Thoracic aorta (tissue), 2 donors: ENCODE measurements around the gene F8A1. TPM values are rescaled to one million over a fixed set of nuclear protein-coding genes. Genes with fewer than 3 reads are reported as not detected.
"Not testable (repeated sequence)": the region's sequence is repeated elsewhere in the genome, so short reads cannot be mapped to it uniquely, and the experiment has no call there.

ENCODE experiments used
- ATAC-seq: fragments of 150-250 bp; one replicate; pipeline ENCODE4 v1.8.0; 2017; ENCODE audit warnings: low read depth; ENCODE audit not compliant: insufficient number of reproducible peaks, low FRiP score
- DNase-seq: peaks from one replicate; pipeline ENCODE4 v3.0.0-alpha.2; 2020; ENCODE audit warnings: low spot score
- H3K27ac ChIP-seq, 2 donors: fragments of 200-600 bp; sonication (generic); 1 replicate in 1 of 2; 2 replicates in 1 of 2; pipeline ENCODE4 v1.5.1; 2016; ENCODE audit warnings: mild to moderate bottlenecking in 2 of 2, moderate library complexity in 2 of 2
- H3K27me3 ChIP-seq: fragments of 200-600 bp; sonication (generic); replicated peaks from 2 replicates; pipeline ENCODE4 v1.6.0; 2016; ENCODE audit warnings: mild to moderate bottlenecking; ENCODE audit not compliant: insufficient read depth
- H3K36me3 ChIP-seq: fragments of 200-600 bp; sonication (generic); one replicate; pipeline ENCODE4 v1.5.1; 2016
- H3K4me1 ChIP-seq, 2 donors: fragments of 200-600 bp; sonication (generic); 1 replicate in 1 of 2; 2 replicates in 1 of 2; pipeline versions ENCODE4 v1.5.1 to v1.6.0; 2016; ENCODE audit warnings: low read depth in 2 of 2, mild to moderate bottlenecking in 1 of 2; ENCODE audit not compliant: control insufficient read depth in 1 of 2
- H3K4me3 ChIP-seq: fragments of 200-600 bp; sonication (generic); 2 replicates; pipeline ENCODE4 v1.5.1; 2016; ENCODE audit warnings: mild to moderate bottlenecking
- H3K9me3 ChIP-seq: fragments of 200-600 bp; sonication (generic); 2 replicates; pipeline ENCODE4 v1.5.1; 2016
- total RNA-seq, 2 donors: library from RNA; depleted of rRNA; stranded (reverse); fragments of >200 nt; gene quantifications; one replicate each; pipeline versions ENCODE4 v1.1.0 to v1.2.3, GENCODE V29; 2016
- TF ChIP-seq, protein P1 (sequence below): fragments of 200-600 bp; sonication (generic); IDR thresholded peaks from one replicate; pipeline ENCODE4 v1.5.1; 2019; ENCODE audit warnings: antibody characterized with exemption

Gene F8A1
- total RNA-seq, 2 donors from 2014 or later, result 2.2 to 8.3 TPM

DNA sequence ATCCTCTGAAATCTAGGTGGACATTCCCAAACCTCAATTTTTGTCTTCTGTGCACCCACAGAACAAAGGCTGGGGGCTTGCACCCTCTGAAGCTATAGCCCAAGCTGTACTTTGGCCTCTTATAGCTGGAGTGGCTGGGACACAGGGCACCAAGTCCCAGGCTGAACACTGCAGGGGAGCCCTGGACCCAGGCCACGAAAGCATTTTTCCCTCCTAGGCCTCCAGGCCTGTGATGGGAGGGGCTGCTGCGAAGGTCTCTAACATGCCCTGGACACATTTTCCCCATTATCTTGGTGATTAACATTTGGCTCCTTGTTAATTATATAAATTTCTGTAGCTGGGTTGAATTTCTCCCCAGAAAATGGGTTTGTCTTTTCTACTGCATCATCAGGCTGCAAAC lies 27.9 kb downstream of the F8A1 start:
- H3K36me3 ChIP-seq, result no peaks in the 10 kb centered on the region

GRCh38 chrX:154918060-154918483 lies 31.9 kb downstream of the F8A1 start:
- peak overlapping the region; percentile 42 for H3K4me3 ChIP-seq
- H3K27ac ChIP-seq, result no peak overlapping the region
- no peaks in the 10 kb centered on the region for H3K4me1 ChIP-seq
- TF ChIP-seq, protein P1, sequence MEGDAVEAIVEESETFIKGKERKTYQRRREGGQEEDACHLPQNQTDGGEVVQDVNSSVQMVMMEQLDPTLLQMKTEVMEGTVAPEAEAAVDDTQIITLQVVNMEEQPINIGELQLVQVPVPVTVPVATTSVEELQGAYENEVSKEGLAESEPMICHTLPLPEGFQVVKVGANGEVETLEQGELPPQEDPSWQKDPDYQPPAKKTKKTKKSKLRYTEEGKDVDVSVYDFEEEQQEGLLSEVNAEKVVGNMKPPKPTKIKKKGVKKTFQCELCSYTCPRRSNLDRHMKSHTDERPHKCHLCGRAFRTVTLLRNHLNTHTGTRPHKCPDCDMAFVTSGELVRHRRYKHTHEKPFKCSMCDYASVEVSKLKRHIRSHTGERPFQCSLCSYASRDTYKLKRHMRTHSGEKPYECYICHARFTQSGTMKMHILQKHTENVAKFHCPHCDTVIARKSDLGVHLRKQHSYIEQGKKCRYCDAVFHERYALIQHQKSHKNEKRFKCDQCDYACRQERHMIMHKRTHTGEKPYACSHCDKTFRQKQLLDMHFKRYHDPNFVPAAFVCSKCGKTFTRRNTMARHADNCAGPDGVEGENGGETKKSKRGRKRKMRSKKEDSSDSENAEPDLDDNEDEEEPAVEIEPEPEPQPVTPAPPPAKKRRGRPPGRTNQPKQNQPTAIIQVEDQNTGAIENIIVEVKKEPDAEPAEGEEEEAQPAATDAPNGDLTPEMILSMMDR, result peak; percentile 31
- DNase-seq (peak; percentile 1), ATAC-seq (no peak)
- no peaks in the 10 kb centered on the region for H3K27me3 ChIP-seq
- no peaks in the 10 kb centered on the region for H3K36me3 ChIP-seq
- no peaks in the 10 kb centered on the region for H3K9me3 ChIP-seq

More for the DNA sequence above, 27.9 kb downstream of the F8A1 start:
- TF ChIP-seq, protein P1, result no peak
- no peak overlapping the region for H3K27ac ChIP-seq
- DNase-seq (no peak), ATAC-seq (no peak)
- H3K27me3 ChIP-seq, result no peaks in the 10 kb centered on the region
- H3K9me3 ChIP-seq, result no peaks in the 10 kb centered on the region
- no peak overlapping the region for H3K4me3 ChIP-seq
- H3K4me1 ChIP-seq, result no peaks in the 10 kb centered on the region

- ATAC-seq, H3K9me3 ChIP-seq: not testable (repeated sequence)
Observed at GRCh38 chrX:154924771-154925170, 38.6 kb downstream of the F8A1 start.

More at GRCh38 chrX:154924771-154925170, 38.6 kb downstream of the F8A1 start:
- H3K4me1 ChIP-seq, H3K27me3 ChIP-seq, H3K36me3 ChIP-seq, H3K4me3 ChIP-seq, DNase-seq, H3K27ac ChIP-seq: not testable (repeated sequence)

Other genes with a start within 250 kb of the F8A1 start
- not detected for gene CTAG2, start 232.8 kb upstream of the F8A1 start, total RNA-seq
- gene GAB3, start 135.3 kb upstream of the F8A1 start, total RNA-seq, result 10 to 100 TPM in 1 of 2 donors, 1 to 10 TPM in 1; 9.2 to 10.9 TPM
- gene DKC1, start 123.5 kb upstream of the F8A1 start, total RNA-seq, result 10 to 100 TPM; 14.9 to 67.2 TPM
- 10 to 100 TPM; 42.5 to 49.5 TPM for gene MPP1, start 80.9 kb upstream of the F8A1 start, total RNA-seq
- gene SMIM9, start 51.7 kb upstream of the F8A1 start, total RNA-seq, result not detected
- gene F8, start 136.4 kb downstream of the F8A1 start, total RNA-seq, result 10 to 100 TPM in 1 of 2 donors, 1 to 10 TPM in 1; 7.7 to 18.1 TPM
- gene FUNDC2, start 140.5 kb downstream of the F8A1 start, total RNA-seq, result 10 to 100 TPM; 43.7 to 51.8 TPM
- 10 to 100 TPM; 11.9 to 32.5 TPM for gene CMC4, start 184.8 kb downstream of the F8A1 start, total RNA-seq
- gene MTCP1, start 184.8 kb downstream of the F8A1 start, total RNA-seq, result 10 to 100 TPM in 1 of 2 donors, 1 to 10 TPM in 1; 7.4 to 17.8 TPM
- 10 to 100 TPM in 1 of 2 donors, 1 to 10 TPM in 1; 6.2 to 14.2 TPM for gene BRCC3, start 185.2 kb downstream of the F8A1 start, total RNA-seq